ENCODE data around the gene RPL31.
"Not testable (repeated sequence)": the region's sequence is repeated elsewhere in the genome, so short reads cannot be mapped to it uniquely, and the experiment has no call there.

RPL31 gene

GRCh38 chr2:101045330-101045729 lies 43.2 kb downstream of the RPL31 start:
- intact Hi-C loops (cut with DNase I) = no loop called here

DNA sequence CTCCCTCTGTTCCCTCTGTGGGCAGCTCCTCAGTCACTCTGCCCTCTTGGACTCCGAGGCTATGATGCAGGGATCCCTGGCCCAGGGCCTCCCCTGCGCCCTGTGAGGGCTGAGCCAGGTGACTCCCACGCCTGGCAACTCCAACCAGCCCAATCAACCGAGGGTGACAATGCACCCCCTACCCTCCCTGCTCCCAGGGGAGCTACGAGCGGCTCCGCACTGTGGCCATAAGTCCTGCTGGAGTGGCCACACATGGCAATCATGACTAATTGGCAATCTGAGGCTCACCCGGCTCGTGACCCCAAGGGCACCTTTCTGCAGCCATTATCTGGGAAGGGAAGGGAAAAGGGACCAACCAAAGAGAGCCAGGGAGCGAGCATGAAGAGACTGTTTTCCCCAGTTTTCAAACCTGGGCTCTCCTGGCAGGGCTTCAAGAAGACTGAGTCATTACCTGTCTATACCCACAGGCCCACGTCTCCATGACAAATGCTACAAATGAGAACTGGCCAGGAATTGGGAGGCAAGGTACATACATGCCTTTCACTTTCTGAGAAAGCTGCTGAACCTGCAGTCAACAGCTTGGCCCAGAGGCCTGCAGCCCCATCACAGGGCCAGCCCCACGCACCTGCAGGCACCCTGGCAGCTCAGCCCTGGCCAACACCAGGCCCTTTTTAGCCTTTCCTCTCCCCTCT lies 45.1 kb downstream of the RPL31 start:
- intact Hi-C loops (cut with DNase I) = no loop called here
- peak in 2 of 42 donors; percentile 21 to 25 for DNase-seq

More at GRCh38 chr2:101045330-101045729, 43.2 kb downstream of the RPL31 start:
- no peak for DNase-seq

DNA sequence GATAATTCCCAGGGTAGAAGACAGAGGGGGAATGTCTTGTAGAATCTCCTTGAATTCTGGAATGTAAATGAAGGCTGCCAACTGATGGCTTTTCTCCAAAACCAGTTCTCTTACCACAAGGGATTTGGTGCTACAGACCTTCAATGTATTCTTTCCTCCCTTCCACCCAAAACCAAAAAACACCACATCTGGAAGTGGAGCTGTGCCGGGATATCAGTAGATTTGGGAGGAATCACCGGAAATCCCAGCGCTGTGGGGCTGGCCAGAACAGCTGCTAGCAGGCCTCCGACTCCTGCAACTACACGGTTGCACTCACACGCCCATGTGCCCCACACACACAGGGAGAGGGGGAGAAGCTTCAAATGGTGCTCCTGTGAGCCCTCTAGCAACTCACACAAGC lies 45.7 kb downstream of the RPL31 start:
- intact Hi-C loops (cut with DNase I) = no loop called here
- no peak for DNase-seq

DNA sequence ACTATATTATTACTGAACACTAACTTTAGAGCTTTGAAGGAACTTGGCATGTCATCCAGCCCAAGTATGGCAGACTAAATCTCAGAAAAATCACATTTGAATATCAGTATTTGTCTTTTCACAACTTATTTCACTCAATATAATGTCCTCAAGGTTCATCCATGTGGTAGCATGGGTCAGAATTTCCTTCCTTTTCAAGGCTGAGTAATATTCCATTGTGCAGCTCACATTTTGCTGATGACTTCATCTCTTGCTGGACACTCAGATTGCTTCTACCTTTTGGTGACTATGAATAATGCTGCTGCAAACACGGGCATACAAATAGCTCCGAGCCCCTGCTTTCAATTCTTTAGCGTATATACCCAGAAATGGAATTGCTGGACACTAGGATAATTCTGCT lies 46.7 kb downstream of the RPL31 start:
- DNase-seq = no peak
- intact Hi-C loops (cut with DNase I) = no loop called here

DNA sequence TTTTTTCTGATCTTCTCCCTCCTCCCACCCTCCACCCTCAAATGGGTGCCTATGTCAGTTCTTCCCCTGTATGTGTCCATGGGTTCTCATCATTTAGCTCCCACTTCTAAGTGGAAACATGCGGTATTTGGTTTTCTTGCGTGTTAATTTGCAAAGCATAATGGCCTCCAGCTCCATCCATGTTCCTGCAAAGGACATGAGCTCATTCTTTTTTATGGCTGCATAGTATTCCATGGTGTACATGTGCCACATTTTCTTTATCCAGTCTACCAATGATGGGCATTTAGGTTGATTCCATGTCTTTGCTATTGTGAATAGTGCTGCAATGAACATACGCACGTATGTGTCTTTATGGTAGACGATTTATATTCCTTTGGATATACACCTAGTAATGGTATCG lies 48.8 kb downstream of the RPL31 start:
- DNase-seq; intact Hi-C loops (cut with DNase I): not testable (repeated sequence)

DNA sequence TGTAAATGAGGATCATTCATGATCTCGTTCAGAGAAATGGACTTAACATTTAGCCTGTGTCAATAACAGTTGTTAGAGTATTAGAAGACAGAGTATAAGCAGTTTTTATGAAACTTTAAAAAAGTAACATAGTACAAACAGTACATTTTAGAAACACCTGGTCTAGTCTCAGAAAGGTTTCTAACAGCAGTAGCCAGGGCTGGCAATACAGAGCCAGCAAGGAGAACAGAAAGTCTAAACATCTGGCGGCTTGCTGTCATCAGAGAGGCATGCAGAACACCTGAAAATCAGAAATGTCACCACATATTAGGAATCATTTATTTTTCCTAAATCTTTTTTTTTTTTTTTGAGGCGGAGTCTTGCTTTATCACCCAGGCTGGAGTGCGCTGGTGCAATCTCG lies 50.1 kb downstream of the RPL31 start:
- intact Hi-C loops (cut with DNase I) = no loop called here
- DNase-seq = no peak

DNA sequence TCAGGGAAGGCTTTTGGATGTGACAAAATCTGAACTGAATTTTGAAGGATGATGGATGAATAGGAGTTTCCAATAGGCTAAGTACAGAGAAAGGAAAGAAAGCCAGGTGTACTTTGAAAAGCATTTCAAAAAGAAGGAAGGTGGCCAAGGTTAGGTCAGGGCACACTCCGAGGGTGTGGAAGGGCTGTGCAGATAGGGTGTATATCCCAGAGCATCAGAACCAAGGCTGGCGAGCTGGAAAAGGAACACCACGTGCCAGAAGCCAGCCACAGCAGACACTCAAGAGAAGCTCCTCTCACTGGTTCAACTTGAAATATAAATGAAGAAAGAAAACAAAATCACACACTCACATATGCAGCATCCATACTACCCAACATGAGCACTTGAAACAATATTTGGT lies 51.0 kb downstream of the RPL31 start:
- intact Hi-C loops (cut with DNase I) = no loop called here
- no peak for DNase-seq

Measured in head of caudate nucleus (tissue), 42 donors.